ENCODE data around the gene ZCWPW1.

DNA sequence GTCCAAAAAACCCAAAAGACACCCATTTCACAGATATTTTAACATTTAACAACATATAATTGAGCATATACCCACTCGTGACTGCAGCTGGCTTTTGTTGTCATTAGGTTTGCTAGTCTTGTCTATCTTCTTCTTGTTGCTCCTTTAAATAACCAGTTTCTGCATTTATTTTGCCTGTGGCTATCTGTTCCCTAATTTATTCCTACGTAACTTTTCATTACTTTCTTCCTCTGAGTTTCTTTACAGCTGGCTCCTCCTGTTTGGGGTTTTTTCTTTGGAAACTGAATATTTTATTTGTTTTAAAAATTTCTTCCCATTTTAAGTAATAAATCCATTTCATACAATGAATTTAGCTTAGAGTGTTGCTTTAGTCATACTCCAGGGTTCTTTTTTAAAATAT lies 40.8 kb downstream of the ZCWPW1 start:
- TF ChIP-seq POLR2A (IDR thresholded peaks at IDR 0.05), result no peak
- TF ChIP-seq, protein P1, sequence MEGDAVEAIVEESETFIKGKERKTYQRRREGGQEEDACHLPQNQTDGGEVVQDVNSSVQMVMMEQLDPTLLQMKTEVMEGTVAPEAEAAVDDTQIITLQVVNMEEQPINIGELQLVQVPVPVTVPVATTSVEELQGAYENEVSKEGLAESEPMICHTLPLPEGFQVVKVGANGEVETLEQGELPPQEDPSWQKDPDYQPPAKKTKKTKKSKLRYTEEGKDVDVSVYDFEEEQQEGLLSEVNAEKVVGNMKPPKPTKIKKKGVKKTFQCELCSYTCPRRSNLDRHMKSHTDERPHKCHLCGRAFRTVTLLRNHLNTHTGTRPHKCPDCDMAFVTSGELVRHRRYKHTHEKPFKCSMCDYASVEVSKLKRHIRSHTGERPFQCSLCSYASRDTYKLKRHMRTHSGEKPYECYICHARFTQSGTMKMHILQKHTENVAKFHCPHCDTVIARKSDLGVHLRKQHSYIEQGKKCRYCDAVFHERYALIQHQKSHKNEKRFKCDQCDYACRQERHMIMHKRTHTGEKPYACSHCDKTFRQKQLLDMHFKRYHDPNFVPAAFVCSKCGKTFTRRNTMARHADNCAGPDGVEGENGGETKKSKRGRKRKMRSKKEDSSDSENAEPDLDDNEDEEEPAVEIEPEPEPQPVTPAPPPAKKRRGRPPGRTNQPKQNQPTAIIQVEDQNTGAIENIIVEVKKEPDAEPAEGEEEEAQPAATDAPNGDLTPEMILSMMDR (IDR thresholded peaks at IDR 0.05), result no peak

Measured in Peyer's patch (tissue), 4 donors.